Right ventricle myocardium superior (tissue), 1 donor: ENCODE data around the gene DLX6. TPM values are rescaled to one million over a fixed set of nuclear protein-coding genes. Genes with fewer than 3 reads are reported as not detected.

Experiments used
- ATAC-seq: fragments of 200-7000 bp; cut with Tn5 transposase; one replicate; pipeline ENCODE4 v1.9.1; 2020; ENCODE audit warnings: mild to moderate bottlenecking; ENCODE audit not compliant: poor library complexity
- DNase-seq: peaks from one replicate; pipeline ENCODE4 v3.0.0-alpha.2; 2020
- intact Hi-C: fragments of 100-400 bp; cut with DNase I; formaldehyde crosslinking; loops from one replicate; pipeline ENCODE4 v1.11.2; 2022
- total RNA-seq: library from RNA; stranded (reverse); fragmentation: NEBNext Ultra II Directional; extraction: Animal tissue kit (Norgen Biotek cat#: 25700); gene quantifications from one replicate; pipeline ENCODE4 v1.2.1, GENCODE V29; 2021
- donor health status: DM: no; HTN: yes; CAD: no; lungs with severe emphysema.

Gene DLX6
- total RNA-seq, 1 donor from 2014 or later: not detected

DNA sequence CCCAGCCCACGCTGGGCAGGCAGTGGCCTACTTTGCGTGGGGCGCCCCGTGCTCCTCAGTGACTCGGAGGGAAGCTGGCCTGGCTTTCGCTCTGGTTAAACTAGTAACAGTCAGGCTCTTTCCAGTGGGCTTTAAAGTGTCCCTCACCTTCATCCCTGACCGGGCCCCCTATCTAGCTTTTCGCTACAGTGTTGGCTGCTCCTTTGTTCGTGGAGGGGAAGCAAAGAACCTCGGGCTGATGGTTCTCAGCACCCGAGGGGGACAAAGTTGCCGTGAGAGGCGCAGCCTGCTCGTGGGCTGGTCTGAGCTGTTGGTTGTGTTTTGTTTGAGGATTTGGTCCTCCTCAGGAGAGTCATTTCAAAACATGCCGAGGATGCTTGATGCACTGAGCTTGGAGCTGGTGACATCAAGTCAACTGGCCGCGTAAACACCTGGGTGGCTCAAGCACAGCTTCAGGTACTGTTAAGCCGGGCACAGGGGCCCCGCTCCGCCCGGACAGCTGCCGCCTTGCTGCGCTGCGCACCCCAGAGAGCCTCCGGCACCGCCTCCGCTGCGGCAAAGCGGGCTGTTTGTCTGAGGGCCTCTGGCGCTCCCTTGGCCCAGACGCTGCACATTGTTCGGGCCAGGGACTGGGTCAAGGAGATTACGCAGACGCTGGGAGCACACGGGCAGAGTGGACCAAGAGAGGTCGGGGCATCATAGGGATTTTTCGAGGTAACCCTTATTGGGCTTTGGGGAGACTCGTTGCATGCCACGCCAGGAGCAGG lies 1.6 kb downstream of the DLX6 start:
- ATAC-seq: no peak
- DNase-seq: no peak
- intact Hi-C loops: no loop called here

DNA sequence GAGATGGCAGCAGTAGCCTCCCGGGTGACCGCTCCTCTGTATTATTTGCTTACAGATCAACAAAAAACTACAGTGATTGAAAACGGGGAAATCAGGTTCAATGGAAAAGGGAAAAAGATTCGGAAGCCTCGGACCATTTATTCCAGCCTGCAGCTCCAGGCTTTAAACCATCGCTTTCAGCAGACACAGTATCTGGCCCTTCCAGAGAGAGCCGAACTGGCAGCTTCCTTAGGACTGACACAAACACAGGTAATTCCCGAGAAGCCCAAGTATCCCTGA lies 2.2 kb downstream of the DLX6 start:
- intact Hi-C loops: no loop called here
- DNase-seq: no peak
- ATAC-seq: no peak

DNA sequence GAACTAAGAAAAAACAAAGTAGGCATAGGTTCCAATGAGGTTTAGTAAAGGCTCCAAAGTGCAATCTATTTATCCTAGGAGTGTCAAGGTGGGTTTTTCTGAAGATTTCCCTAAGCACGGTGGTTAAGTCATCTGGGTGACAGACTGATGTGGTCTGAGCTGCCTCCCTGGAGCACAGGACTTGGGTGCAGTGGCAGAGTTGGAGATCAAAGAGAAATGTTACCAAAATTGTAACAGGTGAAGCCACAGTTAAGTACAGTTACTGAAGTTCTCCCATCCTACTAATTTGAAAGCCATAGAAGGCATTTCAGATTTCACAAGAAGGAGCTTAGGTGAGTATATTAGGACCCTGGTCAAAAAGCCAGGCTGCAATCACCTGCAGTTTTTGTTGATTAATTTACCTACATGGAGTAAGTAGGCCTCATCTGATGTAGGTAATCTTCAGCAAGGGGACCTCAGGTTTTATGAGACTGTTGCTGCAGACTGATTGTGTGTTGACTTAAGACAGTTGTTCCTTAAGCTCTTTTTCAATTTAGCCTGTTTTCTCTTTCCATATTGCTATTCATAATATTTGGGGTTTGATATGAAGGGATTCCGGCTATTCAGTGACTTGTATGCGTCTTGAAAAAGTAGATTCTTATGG lies 3.0 kb downstream of the DLX6 start:
- no peak for ATAC-seq

GRCh38 chr7:97009753-97010732 lies 4.7 kb downstream of the DLX6 start:
- intact Hi-C loops: no loop called here
- no peak for DNase-seq
- no peak for ATAC-seq

More for the DNA sequence above, 3.0 kb downstream of the DLX6 start:
- intact Hi-C loops: no loop called here
- no peak for DNase-seq

DNA sequence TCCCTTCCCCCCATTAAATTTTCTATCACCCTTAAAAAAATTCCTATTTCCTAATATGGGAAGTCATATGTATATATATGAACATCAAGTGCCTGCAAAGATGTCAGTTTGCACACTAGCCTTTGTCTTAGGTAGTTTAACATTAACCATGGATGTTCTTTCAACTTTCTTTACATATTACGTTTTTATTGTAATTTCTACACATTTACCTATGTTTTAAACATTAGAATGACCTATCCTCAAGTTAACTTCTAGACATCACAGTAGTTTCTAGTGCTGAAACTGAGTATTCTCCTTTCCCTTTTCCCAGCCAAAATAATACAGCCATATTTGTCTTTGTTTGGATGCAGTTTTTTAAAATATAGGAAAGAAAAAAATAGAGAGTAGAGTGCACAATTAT lies 5.8 kb downstream of the DLX6 start:
- intact Hi-C loops: no loop called here
- no peak for DNase-seq
- ATAC-seq: no peak

GRCh38 chr7:97011536-97012364 lies 6.4 kb downstream of the DLX6 start:
- ATAC-seq (no peak), DNase-seq (no peak)
- intact Hi-C loops: no loop called here

DNA sequence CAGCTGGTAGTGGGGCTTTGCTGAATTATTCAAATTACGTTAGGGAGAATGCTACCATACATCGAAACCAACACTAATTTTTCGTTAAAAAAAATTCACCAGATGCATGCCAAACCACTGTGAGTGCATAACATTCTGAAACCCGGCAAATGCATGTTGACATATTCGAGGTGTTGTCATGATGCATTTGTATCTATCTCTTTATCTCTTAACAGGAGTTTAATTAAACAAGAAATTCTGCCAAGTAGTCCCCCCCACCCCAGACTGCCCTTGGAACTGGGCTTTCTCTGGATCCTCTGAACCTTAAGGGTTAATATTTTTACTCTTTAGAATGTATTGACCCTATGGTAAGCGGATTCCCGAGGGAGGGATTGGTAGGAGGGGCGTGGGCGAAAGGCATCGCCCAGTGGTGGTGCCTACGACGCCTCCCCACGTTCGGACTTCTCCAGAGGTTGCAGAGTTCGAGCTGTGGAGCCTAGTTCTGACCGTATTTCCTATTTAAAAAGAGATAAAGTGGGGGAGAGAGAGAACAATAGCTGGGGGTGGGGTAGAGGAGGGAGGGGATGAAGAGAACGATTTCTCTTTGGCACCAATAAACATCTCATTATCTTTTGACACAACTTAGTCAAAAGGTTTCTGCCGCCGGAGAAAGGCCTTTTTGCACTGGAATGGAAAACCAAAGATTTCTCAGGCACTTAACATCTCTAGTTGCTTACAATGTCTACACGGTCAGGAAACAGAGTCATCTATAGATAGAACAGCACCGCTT lies 7.2 kb downstream of the DLX6 start:
- intact Hi-C loops: no loop called here
- DNase-seq: no peak
- no peak for ATAC-seq

DNA sequence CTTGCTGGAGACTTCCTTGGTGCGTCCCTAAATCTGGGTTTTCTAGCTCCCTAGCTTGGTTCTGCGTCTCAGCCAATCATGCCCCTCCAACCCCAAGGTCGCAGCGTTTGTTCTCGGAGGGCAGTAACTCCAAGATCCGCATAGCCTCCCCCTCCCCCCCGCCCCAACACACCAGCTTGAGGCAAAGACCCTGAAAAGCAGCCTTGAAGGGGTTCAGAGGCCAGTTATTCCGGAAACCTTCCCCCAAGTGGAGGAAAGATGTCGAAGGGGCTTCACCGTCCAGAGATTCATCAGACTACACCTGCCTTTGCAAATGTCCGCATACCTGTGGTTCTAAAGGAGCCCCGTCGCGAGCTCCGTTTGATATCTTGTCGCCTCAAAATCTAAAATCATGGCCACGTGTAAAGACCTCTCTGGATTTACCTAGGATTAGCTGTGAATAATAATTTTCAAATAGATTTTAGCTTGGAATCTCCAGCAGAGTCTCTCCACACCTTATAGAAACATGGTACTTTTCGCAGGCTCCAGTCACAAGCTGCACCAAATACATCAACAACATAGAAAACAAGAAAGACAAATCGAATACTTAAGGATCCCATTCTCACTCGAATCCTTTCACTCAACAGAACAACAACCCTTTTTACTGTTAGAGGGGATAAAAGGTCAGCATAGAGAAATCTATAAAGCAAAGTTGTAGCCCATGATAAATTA lies 7.9 kb downstream of the DLX6 start:
- ATAC-seq: no peak
- intact Hi-C loops: no loop called here

GRCh38 chr7:97013845-97014134 lies 8.4 kb downstream of the DLX6 start:
- intact Hi-C loops: no loop called here
- DNase-seq (no peak), ATAC-seq (no peak)

More for the DNA sequence above, 7.9 kb downstream of the DLX6 start:
- DNase-seq: no peak

DNA sequence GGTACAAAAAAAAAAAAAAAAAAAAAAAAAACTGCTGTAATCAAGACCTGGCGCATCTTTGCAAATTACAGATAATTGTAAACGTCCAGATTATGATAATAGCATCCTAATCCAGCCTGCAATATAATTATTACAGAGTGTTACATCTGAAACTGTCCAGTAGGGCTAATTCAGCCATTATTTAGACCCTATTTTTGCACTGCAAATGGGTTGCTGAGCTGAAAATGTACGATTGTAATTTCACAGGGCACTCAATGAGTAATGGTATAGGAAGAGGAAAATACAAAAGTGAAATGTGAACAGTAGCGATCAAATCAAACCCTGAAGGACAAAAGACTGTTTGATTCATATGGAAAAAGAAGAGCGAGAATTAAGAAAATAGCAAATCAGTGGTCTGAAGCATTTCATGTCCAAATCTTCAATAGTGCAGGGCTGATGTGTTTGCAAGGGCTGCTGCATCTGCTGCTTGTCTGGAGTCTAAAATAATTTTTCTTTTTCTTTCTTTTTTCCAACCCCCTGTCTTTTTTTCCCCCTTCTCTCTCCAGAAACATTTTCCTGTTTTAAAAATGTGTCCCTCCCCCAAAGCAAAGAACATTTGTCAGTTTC lies 8.9 kb downstream of the DLX6 start:
- intact Hi-C loops: no loop called here
- DNase-seq (no peak), ATAC-seq (no peak)

- ATAC-seq (no peak), DNase-seq (no peak)
- intact Hi-C loops: no loop called here
These were observed 9.9 kb downstream of the DLX6 start for GRCh38 chr7:97015279-97015678.

- DNase-seq (no peak), ATAC-seq (no peak)
- intact Hi-C loops: no loop called here
These were observed 10.5 kb downstream of the DLX6 start for GRCh38 chr7:97015756-97016380.

- intact Hi-C loops: no loop called here
- no peak for ATAC-seq
- DNase-seq: no peak
These were observed 11.2 kb downstream of the DLX6 start for GRCh38 chr7:97016381-97017191.

DNA sequence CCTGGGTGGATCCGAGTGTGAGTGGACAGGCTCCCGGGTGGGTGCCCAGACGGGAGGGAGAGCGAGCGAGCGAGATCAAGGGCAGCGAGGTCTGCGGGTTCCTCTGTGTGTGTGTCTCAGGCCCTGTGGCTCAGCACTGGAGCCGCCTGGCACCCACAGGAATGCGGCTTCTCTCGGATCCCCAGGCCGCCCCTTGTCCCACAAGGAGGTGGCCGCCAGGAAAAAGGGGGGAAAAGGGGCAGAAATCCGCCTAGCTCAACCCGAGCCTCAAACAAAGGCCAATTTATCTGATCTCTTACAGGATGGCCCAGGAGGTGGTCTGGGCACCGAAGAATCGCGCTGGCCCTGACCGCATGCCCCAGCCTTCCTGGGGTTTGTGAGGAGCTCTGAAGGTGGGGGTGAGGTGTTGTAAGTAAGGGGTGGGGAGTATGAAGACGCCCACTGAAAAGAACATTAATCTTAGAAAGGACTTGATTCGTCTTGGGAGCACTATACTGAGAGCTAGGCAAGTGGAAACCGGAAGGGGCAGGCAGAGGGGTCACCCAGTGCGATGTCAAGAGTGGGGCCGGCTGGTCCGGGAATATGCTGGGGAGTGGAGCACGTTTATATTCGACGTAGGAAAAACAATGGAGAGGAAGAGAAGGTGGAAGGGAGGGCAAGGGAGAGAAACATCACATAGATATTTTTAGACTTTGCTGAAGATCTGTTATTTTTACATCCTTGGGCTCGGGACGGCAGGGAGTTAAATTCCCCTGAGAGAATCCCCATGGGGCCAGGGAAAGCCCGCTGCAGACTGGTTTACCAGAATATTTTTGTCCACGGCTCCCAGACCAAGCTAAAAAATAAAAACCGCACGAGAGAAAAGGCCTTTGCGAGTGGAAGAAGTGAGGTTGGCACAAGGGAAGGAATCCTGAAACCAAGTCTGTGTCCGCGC lies 12.1 kb downstream of the DLX6 start:
- intact Hi-C loops: no loop called here
- ATAC-seq (no peak), DNase-seq (no peak)

GRCh38 chr7:97018126-97018601 lies 12.8 kb downstream of the DLX6 start:
- DNase-seq (no peak), ATAC-seq (no peak)
- intact Hi-C loops: no loop called here
